Cardiac fibroblast (primary cell): ENCODE data around the gene CLIC5.

Experiments
- DNase-seq, 2 donors: peaks; one replicate each; pipeline versions ENCODE4 v3.0.0 to v3.0.0-alpha.2; 2010; ENCODE audit warnings: low read depth in 2 of 2
- H3K4me3 ChIP-seq, 2 donors: replicated peaks in 1 of 2; 1 replicate in 1 of 2; 2 replicates in 1 of 2; pipeline ENCODE4 v1.5.1; 2011; ENCODE audit warnings: low read depth in 2 of 2, low read length in 2 of 2, mild to moderate bottlenecking in 2 of 2, moderate library complexity in 1 of 2
- CTCF ChIP-seq: IDR thresholded peaks from one replicate; pipeline ENCODE4 v1.5.1; 2011; ENCODE audit warnings: low read depth, mild to moderate bottlenecking, low read length, inconsistent platforms

The CLIC5 gene

GRCh38 chr6:46002264-46002663 lies 13.4 kb downstream of the CLIC5 start:
- H3K4me3 ChIP-seq, result no peak overlapping the region
- no peak for DNase-seq
- no peak for TF ChIP-seq CTCF

- no peak overlapping the region for H3K4me3 ChIP-seq
- TF ChIP-seq CTCF, result no peak
- no peak for DNase-seq
Observed at GRCh38 chr6:46000905-46001304, 14.8 kb downstream of the CLIC5 start.

GRCh38 chr6:45998524-45998923 lies 17.1 kb downstream of the CLIC5 start:
- no peak for TF ChIP-seq CTCF
- no peak for DNase-seq
- H3K4me3 ChIP-seq, result no peak overlapping the region

- DNase-seq, result no peak
- TF ChIP-seq CTCF, result no peak
- no peak overlapping the region for H3K4me3 ChIP-seq
Observed at GRCh38 chr6:45997875-45998506, 17.7 kb downstream of the CLIC5 start.

- peak in 1 of 2 donors; percentile 7 for DNase-seq
- H3K4me3 ChIP-seq, result no peak overlapping the region
- TF ChIP-seq CTCF, result no peak
Observed at GRCh38 chr6:45991189-45991588, 24.5 kb downstream of the CLIC5 start.

GRCh38 chr6:45990162-45990561 lies 25.5 kb downstream of the CLIC5 start:
- H3K4me3 ChIP-seq, result no peak overlapping the region
- no peak for TF ChIP-seq CTCF
- DNase-seq, result no peak

GRCh38 chr6:45988635-45989034 lies 27.0 kb downstream of the CLIC5 start:
- TF ChIP-seq CTCF, result no peak
- no peak for DNase-seq
- H3K4me3 ChIP-seq, result no peak overlapping the region
